ENCODE measurements around the gene BRAF.
A peak's percentile ranks its signal among the peaks of the same experiment; 100 is the strongest.
"Not testable (repeated sequence)": the region's sequence is repeated elsewhere in the genome, so short reads cannot be mapped to it uniquely, and the experiment has no call there.

Gene BRAF

DNA sequence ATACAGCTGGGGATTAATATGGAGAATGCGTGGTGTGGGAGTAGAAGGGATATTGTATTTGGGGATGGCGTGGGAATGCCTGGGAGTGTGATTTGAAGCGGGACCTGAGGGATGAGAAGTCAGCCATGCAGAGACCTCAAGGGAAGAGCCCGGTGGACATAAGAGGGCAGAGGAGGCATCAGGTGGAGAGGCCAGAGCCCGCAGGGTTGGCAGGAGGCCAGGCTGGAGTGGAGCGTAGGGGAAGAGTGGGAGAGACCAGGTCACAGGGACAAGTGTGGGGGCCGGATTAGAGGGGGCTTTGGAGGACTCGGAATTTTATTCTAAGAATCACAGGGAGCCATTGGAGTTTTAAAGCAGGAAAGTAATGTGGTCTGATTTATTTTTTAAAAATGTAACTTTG lies 226.3 kb downstream of the BRAF start:
- H3K36me3 ChIP-seq (ENCODE audit: control insufficient read depth in 2 of 2, insufficient read depth in 2 of 2, low read length in 2 of 2) = peaks cover 0 to 11% of the 10 kb centered on the region in 2 donors
- no peaks in the 10 kb centered on the region for H3K27me3 ChIP-seq (ENCODE audit: control insufficient read depth in 2 of 2, insufficient read depth in 2 of 2, low read length in 2 of 2)
- H3K27ac ChIP-seq (ENCODE audit: low read depth in 2 of 2, low read length in 2 of 2) = no peak overlapping the region
- H3K9ac ChIP-seq (ENCODE audit: low read depth in 1 of 2, low read length in 2 of 2) = no peak overlapping the region
- peaks cover 12 to 14% of the 10 kb centered on the region in 2 donors for H3K4me1 ChIP-seq (ENCODE audit: control insufficient read depth in 2 of 2, insufficient read depth in 2 of 2, low read length in 2 of 2)
- no peak overlapping the region for H3K4me3 ChIP-seq (ENCODE audit: low read length in 2 of 2)
- no peaks in the 10 kb centered on the region for H3K9me3 ChIP-seq (ENCODE audit: control insufficient read depth in 2 of 2, low read length in 2 of 2)

DNA sequence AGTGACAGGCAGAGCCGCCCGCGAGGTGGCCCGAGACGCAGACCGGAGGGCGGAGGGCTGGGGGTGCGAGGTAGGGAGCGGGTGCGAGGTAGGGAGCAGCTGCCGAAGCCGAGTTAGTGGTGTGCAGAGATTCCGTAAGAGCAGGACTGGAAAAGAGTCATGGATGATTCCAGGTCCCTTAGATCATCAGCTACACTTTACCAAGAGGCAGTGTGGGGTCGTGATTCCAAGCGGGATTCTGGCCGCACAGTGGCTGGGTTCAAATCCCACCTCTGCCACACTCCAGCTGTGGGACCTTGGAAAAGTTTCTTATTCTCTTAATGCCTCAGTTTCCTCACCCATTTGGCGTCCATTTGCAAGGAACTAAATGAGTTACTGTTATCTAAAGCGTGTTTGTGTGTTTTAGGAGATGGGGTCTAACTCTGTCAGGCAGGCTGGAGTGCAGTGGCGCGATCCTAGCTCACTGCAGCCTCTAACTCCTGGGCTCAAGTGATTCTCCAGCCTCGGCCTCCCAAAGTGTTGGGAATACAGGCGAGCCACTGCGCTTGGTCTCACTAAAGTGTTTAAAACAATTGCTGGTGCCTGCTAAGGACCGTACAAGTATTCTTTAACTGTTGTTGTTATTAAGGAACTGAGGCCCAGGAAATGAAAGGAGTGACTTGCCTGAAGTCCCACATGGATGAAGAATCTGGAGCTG lies 227.1 kb downstream of the BRAF start:
- H3K4me1 ChIP-seq (ENCODE audit: control insufficient read depth in 2 of 2, insufficient read depth in 2 of 2, low read length in 2 of 2) = peaks cover 12 to 14% of the 10 kb centered on the region in 2 donors
- no peaks in the 10 kb centered on the region for H3K27me3 ChIP-seq (ENCODE audit: control insufficient read depth in 2 of 2, insufficient read depth in 2 of 2, low read length in 2 of 2)
- H3K4me3 ChIP-seq (ENCODE audit: low read length in 2 of 2) = peak overlapping the region; percentile 88 to 91
- no peaks in the 10 kb centered on the region for H3K9me3 ChIP-seq (ENCODE audit: control insufficient read depth in 2 of 2, low read length in 2 of 2)
- H3K36me3 ChIP-seq (ENCODE audit: control insufficient read depth in 2 of 2, insufficient read depth in 2 of 2, low read length in 2 of 2) = peaks cover 0 to 3% of the 10 kb centered on the region in 2 donors
- peak overlapping the region; percentile 73 to 90 for H3K9ac ChIP-seq (ENCODE audit: low read depth in 1 of 2, low read length in 2 of 2)
- peak overlapping the region; percentile 93 to 98 for H3K27ac ChIP-seq (ENCODE audit: low read depth in 2 of 2, low read length in 2 of 2)

DNA sequence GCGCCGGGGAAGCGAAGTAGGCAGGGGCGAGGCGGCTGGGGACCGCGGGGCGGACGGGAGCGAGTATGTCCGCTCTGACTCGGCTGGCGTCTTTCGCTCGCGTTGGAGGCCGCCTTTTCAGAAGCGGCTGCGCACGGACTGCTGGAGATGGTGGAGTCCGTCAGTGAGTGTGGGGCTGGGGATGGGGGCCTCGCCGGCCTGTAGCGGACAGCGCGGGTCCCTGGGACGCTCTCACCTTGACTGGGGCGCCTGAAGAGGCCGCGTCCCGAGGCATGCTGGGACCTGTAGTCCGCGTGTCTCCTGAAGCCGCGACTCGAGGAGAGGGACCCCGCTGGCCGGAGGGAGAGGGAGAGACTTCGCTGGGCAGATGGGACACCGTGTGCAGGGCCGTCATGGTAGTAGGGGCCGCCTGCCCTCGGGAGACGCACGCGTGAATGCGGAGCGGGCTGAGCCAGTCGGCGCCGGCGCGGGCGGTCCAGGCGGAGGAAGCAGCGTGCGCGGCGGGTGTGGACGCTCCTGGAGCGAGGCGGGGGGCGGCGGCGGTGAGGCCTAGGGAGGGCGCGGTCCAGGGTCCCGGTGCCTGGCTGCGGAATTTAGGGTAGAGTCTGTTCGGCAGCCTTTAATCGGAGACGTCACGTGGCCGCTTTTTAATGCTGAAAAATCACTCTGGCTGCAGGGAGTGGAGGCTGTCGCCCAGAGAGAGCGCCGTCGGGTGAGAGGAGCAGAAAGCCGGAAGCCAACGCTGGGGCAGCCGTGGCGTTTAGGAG lies 227.9 kb downstream of the BRAF start, which contains the start of gene NDUFB2:
TSS of gene NDUFB2 (plus strand) at position 29 of the 767 bp plus-strand sequence. CDS start at position 66, 37 bp downstream.
- H3K9me3 ChIP-seq (ENCODE audit: control insufficient read depth in 2 of 2, low read length in 2 of 2) = no peaks in the 10 kb centered on the region
- H3K27me3 ChIP-seq (ENCODE audit: control insufficient read depth in 2 of 2, insufficient read depth in 2 of 2, low read length in 2 of 2) = no peaks in the 10 kb centered on the region

DNA sequence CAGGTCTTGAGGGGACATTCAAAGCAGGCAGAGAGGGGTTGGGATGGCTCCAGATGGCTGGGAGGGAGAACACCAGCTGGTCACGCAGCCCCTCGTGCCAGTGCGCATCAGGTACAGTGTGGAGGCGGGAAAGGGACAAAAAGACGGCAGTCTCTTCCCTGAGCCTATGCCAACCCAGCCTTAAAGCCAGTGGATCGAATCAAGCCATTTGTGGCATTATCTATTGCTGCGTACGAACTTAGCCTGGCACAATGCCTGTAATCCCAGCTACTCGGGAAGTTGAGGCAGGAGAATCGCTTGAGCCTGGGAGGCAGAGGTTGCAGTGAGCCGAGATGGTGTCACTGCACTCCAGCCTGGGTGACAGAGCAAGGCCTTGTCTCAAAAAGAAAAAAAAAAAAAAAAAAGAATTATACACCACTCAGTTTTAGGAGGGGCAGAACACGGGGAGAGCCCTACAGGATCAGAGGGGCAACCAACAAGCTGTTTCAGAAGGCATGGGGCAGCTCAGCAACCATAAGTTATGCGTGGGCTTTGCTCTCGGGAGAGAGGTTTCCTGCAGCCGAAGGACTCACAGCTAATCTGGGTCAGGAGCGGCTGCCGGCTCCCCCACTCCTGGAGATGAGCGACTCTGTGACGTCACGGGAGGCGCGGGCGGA lies 228.6 kb downstream of the BRAF start:
- Histone ChIP-seq H3K27me3 (ENCODE audit: control insufficient read depth in 2 of 2, insufficient read depth in 2 of 2, low read length in 2 of 2) (no peaks in the 10 kb centered on the region), H3K9ac (ENCODE audit: low read depth in 1 of 2, low read length in 2 of 2) (peak overlapping the region; percentile 68 to 90), H3K27ac (ENCODE audit: low read depth in 2 of 2, low read length in 2 of 2) (peak overlapping the region; percentile 93 to 98), H3K4me3 (ENCODE audit: low read length in 2 of 2) (peak overlapping the region; percentile 88 to 91), H3K4me1 (ENCODE audit: control insufficient read depth in 2 of 2, insufficient read depth in 2 of 2, low read length in 2 of 2) (peaks cover 12 to 14% of the 10 kb centered on the region in 2 donors), H3K9me3 (ENCODE audit: control insufficient read depth in 2 of 2, low read length in 2 of 2) (no peaks in the 10 kb centered on the region), H3K36me3 (ENCODE audit: control insufficient read depth in 2 of 2, insufficient read depth in 2 of 2, low read length in 2 of 2) (peaks cover 3 to 10% of the 10 kb centered on the region in 2 donors)

More for the DNA sequence above, 227.9 kb downstream of the BRAF start, which contains the start of gene NDUFB2:
- Histone ChIP-seq H3K4me3 (ENCODE audit: low read length in 2 of 2) (peak within 1 kb of the TSS; percentile 88 to 91), H3K9ac (ENCODE audit: low read depth in 1 of 2, low read length in 2 of 2) (peak within 1 kb of the TSS; percentile 73 to 90), H3K4me1 (ENCODE audit: control insufficient read depth in 2 of 2, insufficient read depth in 2 of 2, low read length in 2 of 2) (peaks cover 12 to 14% of the 10 kb centered on the region in 2 donors), H3K36me3 (ENCODE audit: control insufficient read depth in 2 of 2, insufficient read depth in 2 of 2, low read length in 2 of 2) (peaks cover 3% of the 10 kb centered on the region in 2 donors), H3K27ac (ENCODE audit: low read depth in 2 of 2, low read length in 2 of 2) (peak within 1 kb of the TSS; percentile 93 to 98)

DNA sequence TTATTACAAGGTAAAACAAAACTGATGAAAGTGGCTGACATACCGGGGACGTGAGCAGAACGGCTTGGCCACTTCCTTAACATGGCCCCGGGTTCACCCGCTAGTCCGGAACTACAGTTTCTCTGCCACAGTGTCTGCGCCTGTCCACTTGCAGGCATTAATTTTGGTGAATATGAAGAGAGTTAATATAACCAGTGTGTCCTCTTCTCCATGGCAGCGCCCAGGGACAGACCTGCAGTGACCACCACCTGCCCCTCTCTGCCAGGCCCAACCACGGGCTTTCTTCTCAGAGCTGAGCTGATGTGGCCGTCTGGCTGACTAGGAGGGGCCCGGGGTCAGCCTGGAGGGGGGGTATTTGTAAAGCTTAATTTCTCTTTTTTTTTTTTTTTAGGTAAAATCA lies 229.3 kb downstream of the BRAF start:
- Histone ChIP-seq H3K4me3 (ENCODE audit: low read length in 2 of 2) (no peak overlapping the region), H3K9me3 (ENCODE audit: control insufficient read depth in 2 of 2, low read length in 2 of 2) (no peaks in the 10 kb centered on the region), H3K9ac (ENCODE audit: low read depth in 1 of 2, low read length in 2 of 2) (no peak overlapping the region), H3K27me3 (ENCODE audit: control insufficient read depth in 2 of 2, insufficient read depth in 2 of 2, low read length in 2 of 2) (no peaks in the 10 kb centered on the region), H3K4me1 (ENCODE audit: control insufficient read depth in 2 of 2, insufficient read depth in 2 of 2, low read length in 2 of 2) (peaks cover 12 to 14% of the 10 kb centered on the region in 2 donors), H3K27ac (ENCODE audit: low read depth in 2 of 2, low read length in 2 of 2) (no peak overlapping the region), H3K36me3 (ENCODE audit: control insufficient read depth in 2 of 2, insufficient read depth in 2 of 2, low read length in 2 of 2) (peaks cover 3 to 11% of the 10 kb centered on the region in 2 donors)

DNA sequence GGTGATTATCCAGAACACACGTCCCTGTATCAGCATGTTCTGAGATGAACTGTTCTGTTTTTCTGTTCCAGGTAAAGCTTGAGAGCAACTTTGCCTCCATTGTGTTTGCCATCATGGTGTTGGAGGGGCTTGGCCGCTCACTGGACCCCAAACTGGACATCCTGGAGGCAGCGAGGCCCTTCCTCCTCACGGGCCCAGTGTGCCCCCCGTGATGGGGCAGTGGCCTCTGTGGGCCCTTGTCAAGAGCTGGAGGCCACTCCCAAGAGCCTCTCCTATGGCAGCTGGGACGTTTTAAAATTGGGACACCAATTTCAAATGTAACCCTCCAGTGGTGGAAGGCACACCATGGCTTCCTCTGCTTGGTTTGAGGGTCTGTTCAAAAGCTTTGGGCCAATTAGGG lies 230.1 kb downstream of the BRAF start:
- H3K9ac ChIP-seq (ENCODE audit: low read depth in 1 of 2, low read length in 2 of 2) = no peak overlapping the region
- H3K27ac ChIP-seq (ENCODE audit: low read depth in 2 of 2, low read length in 2 of 2) = no peak overlapping the region
- H3K27me3 ChIP-seq (ENCODE audit: control insufficient read depth in 2 of 2, insufficient read depth in 2 of 2, low read length in 2 of 2) = no peaks in the 10 kb centered on the region
- peaks cover 6 to 15% of the 10 kb centered on the region in 2 donors for H3K36me3 ChIP-seq (ENCODE audit: control insufficient read depth in 2 of 2, insufficient read depth in 2 of 2, low read length in 2 of 2)
- H3K9me3 ChIP-seq (ENCODE audit: control insufficient read depth in 2 of 2, low read length in 2 of 2) = no peaks in the 10 kb centered on the region
- peaks cover 12 to 14% of the 10 kb centered on the region in 2 donors for H3K4me1 ChIP-seq (ENCODE audit: control insufficient read depth in 2 of 2, insufficient read depth in 2 of 2, low read length in 2 of 2)
- H3K4me3 ChIP-seq (ENCODE audit: low read length in 2 of 2) = no peak overlapping the region

DNA sequence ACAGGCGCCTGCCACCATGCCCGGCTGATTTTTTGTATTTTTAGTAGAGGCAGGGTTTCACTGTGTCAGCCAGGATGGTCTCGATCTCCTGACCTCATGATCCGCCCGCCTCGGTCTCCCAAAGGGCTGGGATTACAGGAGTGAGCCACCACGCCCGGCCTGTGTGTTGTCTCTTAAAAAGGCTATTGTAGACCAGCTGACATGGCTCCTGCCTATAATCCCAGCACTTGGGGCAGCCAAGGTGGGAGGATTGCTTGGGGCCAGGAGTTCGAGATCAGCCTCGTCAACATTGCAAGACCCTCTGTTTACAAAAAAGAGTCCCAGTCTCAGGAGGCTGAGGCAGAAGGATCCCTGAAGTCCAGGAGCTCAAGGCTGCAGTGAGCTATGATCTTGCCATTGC lies 230.9 kb downstream of the BRAF start:
- H3K27me3 ChIP-seq (ENCODE audit: control insufficient read depth in 2 of 2, insufficient read depth in 2 of 2, low read length in 2 of 2); H3K9me3 ChIP-seq (ENCODE audit: control insufficient read depth in 2 of 2, low read length in 2 of 2); H3K4me3 ChIP-seq (ENCODE audit: low read length in 2 of 2); H3K27ac ChIP-seq (ENCODE audit: low read depth in 2 of 2, low read length in 2 of 2); H3K9ac ChIP-seq (ENCODE audit: low read depth in 1 of 2, low read length in 2 of 2): not testable (repeated sequence)
- Histone ChIP-seq H3K4me1 (ENCODE audit: control insufficient read depth in 2 of 2, insufficient read depth in 2 of 2, low read length in 2 of 2) (peaks cover 12 to 14% of the 10 kb centered on the region in 2 donors), H3K36me3 (ENCODE audit: control insufficient read depth in 2 of 2, insufficient read depth in 2 of 2, low read length in 2 of 2) (peaks cover 10 to 19% of the 10 kb centered on the region in 2 donors)

DNA sequence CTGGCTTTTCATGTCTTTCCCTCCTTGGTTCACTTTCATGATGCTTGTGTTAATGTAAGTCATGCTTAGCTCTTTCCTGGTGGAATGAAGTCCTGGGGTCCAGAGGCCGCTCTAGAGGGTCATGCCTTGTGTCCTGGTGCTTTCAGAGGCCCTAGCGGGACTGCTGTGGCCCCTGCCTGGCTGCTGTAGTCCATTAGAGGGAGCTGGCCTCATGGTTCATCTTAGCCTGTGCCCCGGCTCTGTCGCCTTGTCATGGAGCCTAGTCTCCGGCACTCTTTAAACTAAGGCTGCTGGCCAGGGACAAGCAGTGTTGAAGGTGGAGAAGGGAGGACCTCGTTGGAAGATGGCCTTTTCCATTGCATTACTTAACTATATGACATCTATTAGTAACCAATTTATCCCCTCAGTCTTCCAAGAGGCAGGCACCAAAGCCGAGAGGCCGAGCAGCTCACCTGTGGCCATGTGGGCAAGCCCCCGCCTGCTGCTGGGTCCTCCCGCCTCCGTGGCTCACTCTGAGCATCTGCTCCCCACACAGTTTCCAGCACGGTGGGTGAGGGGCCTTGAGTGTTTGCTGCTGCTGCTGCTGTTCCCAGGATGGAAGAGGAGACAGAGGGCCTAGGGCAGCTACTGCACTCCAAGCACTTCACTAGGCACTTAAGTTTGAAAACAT lies 233.2 kb downstream of the BRAF start:
- H3K9ac ChIP-seq (ENCODE audit: low read depth in 1 of 2, low read length in 2 of 2) = no peak overlapping the region
- peaks cover 4% of the 10 kb centered on the region in 2 donors for H3K4me1 ChIP-seq (ENCODE audit: control insufficient read depth in 2 of 2, insufficient read depth in 2 of 2, low read length in 2 of 2)
- H3K36me3 ChIP-seq (ENCODE audit: control insufficient read depth in 2 of 2, insufficient read depth in 2 of 2, low read length in 2 of 2) = peaks cover 21 to 24% of the 10 kb centered on the region in 2 donors
- H3K4me3 ChIP-seq (ENCODE audit: low read length in 2 of 2) = no peak overlapping the region
- H3K27me3 ChIP-seq (ENCODE audit: control insufficient read depth in 2 of 2, insufficient read depth in 2 of 2, low read length in 2 of 2) = no peaks in the 10 kb centered on the region
- H3K9me3 ChIP-seq (ENCODE audit: control insufficient read depth in 2 of 2, low read length in 2 of 2) = no peaks in the 10 kb centered on the region
- no peak overlapping the region for H3K27ac ChIP-seq (ENCODE audit: low read depth in 2 of 2, low read length in 2 of 2)

DNA sequence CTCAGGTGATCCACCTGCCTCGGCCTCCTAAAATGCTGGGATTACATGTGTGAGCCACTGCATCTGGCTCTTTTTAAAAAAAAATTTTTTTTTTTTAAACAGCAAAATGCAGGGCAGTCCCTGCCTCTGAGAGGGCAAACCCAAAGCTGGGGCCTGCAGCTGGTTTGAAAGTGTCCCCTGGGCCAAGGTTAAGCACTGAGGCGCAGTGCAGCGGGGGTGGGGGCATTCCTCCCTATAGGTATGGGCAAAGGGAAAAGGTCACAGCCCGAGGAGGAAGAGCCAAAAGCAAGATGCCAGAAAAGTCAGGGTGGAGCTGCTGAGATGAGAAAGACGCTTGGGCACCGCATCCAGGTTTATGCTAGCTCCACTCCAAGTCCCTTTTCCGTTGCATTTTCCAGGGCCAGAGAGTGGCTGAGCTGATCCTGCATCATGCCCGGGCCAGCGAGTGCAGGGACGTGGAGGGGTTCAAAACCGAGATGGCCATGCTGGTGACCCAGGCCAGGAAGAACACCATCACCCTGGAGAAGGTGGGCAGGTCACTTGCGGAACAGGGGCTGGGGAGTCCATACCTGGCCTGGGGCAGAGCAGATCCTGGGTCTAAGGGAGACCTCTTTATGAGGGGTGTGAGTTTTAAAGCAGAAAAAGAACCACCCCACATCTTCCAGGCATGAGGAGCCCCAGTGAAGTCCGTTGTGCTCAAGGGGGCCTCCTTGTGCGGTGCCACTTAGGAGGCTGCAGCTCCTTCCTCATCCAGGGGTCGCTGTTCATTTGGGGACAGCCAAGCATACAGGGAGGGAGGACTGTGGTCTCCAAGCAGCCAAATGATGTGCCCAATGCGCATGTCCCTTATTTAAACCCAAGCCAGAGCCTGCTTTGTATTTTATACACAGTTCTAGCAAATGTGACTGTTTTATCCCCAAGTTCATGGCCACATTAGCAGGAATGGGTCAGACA lies 235.3 kb downstream of the BRAF start:
- Histone ChIP-seq H3K36me3 (ENCODE audit: control insufficient read depth in 2 of 2, insufficient read depth in 2 of 2, low read length in 2 of 2) (peaks cover 21 to 24% of the 10 kb centered on the region in 2 donors), H3K27me3 (ENCODE audit: control insufficient read depth in 2 of 2, insufficient read depth in 2 of 2, low read length in 2 of 2) (no peaks in the 10 kb centered on the region), H3K9ac (ENCODE audit: low read depth in 1 of 2, low read length in 2 of 2) (no peak overlapping the region), H3K4me3 (ENCODE audit: low read length in 2 of 2) (no peak overlapping the region), H3K27ac (ENCODE audit: low read depth in 2 of 2, low read length in 2 of 2) (no peak overlapping the region), H3K9me3 (ENCODE audit: control insufficient read depth in 2 of 2, low read length in 2 of 2) (no peaks in the 10 kb centered on the region), H3K4me1 (ENCODE audit: control insufficient read depth in 2 of 2, insufficient read depth in 2 of 2, low read length in 2 of 2) (no peaks in the 10 kb centered on the region)
